Immature natural killer cell (primary cell): ENCODE measurements around the gene CACNA2D3. TPM values are rescaled to one million over a fixed set of nuclear protein-coding genes. Genes with fewer than 3 reads are reported as not detected.

ENCODE experiments used
- DNase-seq, 3 donors: peaks; one replicate each; pipeline ENCODE4 v3.0.0; 2022; ENCODE audit warnings: mixed read lengths in 1 of 3
- H3K27ac Mint-ChIP-seq, 6 donors: one replicate each; pipeline ENCODE4 v1.8.0; 2020; ENCODE audit warnings: mixed read lengths in 6 of 6, mild to moderate bottlenecking in 5 of 6, inconsistent platforms in 4 of 6, moderate library complexity in 3 of 6
- H3K27me3 Mint-ChIP-seq, 3 donors: one replicate each; pipeline ENCODE4 v1.8.0; 2020 to 2021; ENCODE audit warnings: low read depth in 3 of 3, mild to moderate bottlenecking in 3 of 3, mixed read lengths in 3 of 3, moderate library complexity in 3 of 3, inconsistent platforms in 1 of 3
- H3K36me3 Mint-ChIP-seq, 3 donors: one replicate each; pipeline ENCODE4 v1.8.0; 2020; ENCODE audit warnings: mixed read lengths in 3 of 3, inconsistent platforms in 2 of 3, mild to moderate bottlenecking in 2 of 3
- H3K4me1 Mint-ChIP-seq, 2 donors: one replicate each; pipeline ENCODE4 v1.8.0; 2020; ENCODE audit warnings: inconsistent platforms in 2 of 2, mild to moderate bottlenecking in 2 of 2, mixed read lengths in 2 of 2, moderate library complexity in 1 of 2
- H3K4me3 Mint-ChIP-seq, 5 donors: one replicate each; pipeline ENCODE4 v1.8.0; 2020; ENCODE audit warnings: mild to moderate bottlenecking in 5 of 5, mixed read lengths in 5 of 5, inconsistent platforms in 3 of 5, moderate library complexity in 3 of 5
- H3K9me3 Mint-ChIP-seq, 6 donors: one replicate each; pipeline ENCODE4 v1.8.0; 2020; ENCODE audit warnings: mild to moderate bottlenecking in 6 of 6, mixed read lengths in 6 of 6, inconsistent platforms in 4 of 6, moderate library complexity in 3 of 6
- polyA plus RNA-seq, 3 donors: library from polyadenylated mRNA; unstranded; fragments of 300-500 nt; fragmentation: Illumina TruSeq; gene quantifications; one replicate each; pipeline ENCODE4 v1.2.3, GENCODE V29; 2021

CACNA2D3 gene
- polyA plus RNA-seq, 3 donors from 2014 or later, result 0.39 to 4.6 (median 0.77) TPM

GRCh38 chr3:54905920-54906319 is 783.6 kb downstream of the CACNA2D3 start:
- H3K4me3 Mint-ChIP-seq, result no peak overlapping the region
- peaks cover 0 to 2% (median 2%) of the 10 kb centered on the region in 3 donors for H3K27me3 Mint-ChIP-seq

DNA sequence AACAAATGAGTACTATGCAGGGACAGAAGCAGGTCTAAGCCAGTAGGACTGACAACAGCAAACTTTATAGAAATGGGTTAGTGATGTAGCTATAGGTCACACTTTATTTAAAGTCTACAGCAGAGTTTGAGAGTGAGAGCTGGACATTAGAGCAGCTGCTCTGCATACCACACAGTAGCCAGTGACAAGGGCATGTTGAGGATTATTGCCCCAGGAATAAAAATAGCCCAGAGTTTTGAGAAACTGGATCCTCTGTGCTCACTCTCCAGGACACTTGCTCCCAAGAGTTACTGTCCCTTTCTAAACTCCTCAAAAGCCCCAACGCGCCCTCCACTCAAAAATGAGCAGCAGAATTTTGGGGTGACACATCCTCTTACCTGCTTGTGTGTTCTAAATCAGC is 784.4 kb downstream of the CACNA2D3 start:
- no peak for DNase-seq
- Mint-ChIP-seq H3K27ac (no peak overlapping the region), H3K4me1 (no peaks in the 10 kb centered on the region), H3K27me3 (peaks cover 0 to 2% (median 2%) of the 10 kb centered on the region in 3 donors), H3K9me3 (peaks cover 0 to 6% (median 3%) of the 10 kb centered on the region in 6 donors), H3K4me3 (no peak overlapping the region), H3K36me3 (no peaks in the 10 kb centered on the region)

More at GRCh38 chr3:54905920-54906319, 783.6 kb downstream of the CACNA2D3 start:
- H3K27ac Mint-ChIP-seq, result no peak overlapping the region
- H3K9me3 Mint-ChIP-seq, result peaks cover 0 to 6% (median 2%) of the 10 kb centered on the region in 6 donors
- H3K4me1 Mint-ChIP-seq, result no peaks in the 10 kb centered on the region
- no peaks in the 10 kb centered on the region for H3K36me3 Mint-ChIP-seq
- no peak for DNase-seq

DNA sequence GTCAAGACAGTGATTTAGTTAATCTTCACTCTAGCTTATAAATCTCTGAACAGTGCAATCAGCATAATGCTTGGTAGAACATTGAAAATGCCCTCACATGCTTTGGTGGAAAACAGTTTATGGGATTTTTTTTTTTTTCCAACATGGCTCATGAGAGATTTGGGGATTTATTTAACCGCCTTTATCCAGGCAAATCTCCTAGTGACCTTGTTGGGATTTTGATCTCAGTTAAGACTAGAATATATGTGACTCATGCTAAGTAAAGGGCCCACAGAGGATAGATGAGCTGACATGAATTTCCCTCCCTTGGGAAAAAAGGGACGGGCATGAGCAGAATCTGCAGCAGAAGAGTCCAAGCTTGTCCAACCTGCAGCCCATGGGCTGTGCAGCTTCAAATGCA is 786.8 kb downstream of the CACNA2D3 start:
- Mint-ChIP-seq H3K9me3 (peaks cover 0 to 8% (median 4%) of the 10 kb centered on the region in 6 donors), H3K27me3 (peaks cover 0 to 2% (median 2%) of the 10 kb centered on the region in 3 donors), H3K27ac (no peak overlapping the region), H3K4me1 (no peaks in the 10 kb centered on the region), H3K36me3 (peaks cover 0 to 5% (median 0%) of the 10 kb centered on the region in 3 donors), H3K4me3 (no peak overlapping the region)
- no peak for DNase-seq

GRCh38 chr3:54914180-54914579 is 791.8 kb downstream of the CACNA2D3 start:
- Mint-ChIP-seq H3K4me1 (no peaks in the 10 kb centered on the region), H3K27ac (no peak overlapping the region), H3K36me3 (peaks cover 0 to 7% (median 0%) of the 10 kb centered on the region in 3 donors), H3K27me3 (no peaks in the 10 kb centered on the region), H3K9me3 (peaks cover 0 to 9% (median 7%) of the 10 kb centered on the region in 6 donors), H3K4me3 (no peak overlapping the region)
- DNase-seq, result no peak

DNA sequence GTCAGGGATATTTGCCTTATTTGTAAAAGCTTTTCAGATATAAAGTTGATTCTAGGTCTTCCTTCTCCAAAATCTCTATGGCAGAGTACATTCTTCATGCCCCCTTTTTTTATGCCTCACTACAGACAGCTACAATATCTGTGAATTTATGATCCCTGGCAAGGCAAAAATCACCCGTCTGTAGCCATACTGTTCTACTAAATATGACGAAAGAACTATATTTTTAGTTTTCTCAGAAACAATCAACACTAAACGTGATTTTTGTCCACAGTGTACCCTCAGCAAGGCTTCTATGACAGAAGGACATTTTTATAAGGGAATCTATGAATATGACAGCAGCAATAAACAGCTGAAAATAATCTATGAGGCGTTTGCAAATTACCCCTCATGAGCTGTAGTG is 792.8 kb downstream of the CACNA2D3 start:
- Mint-ChIP-seq H3K4me1 (no peaks in the 10 kb centered on the region), H3K36me3 (peaks cover 0 to 7% (median 0%) of the 10 kb centered on the region in 3 donors), H3K27me3 (no peaks in the 10 kb centered on the region), H3K27ac (no peak overlapping the region), H3K4me3 (no peak overlapping the region), H3K9me3 (peaks cover 2 to 9% (median 7%) of the 10 kb centered on the region in 6 donors)
- DNase-seq, result no peak

- Mint-ChIP-seq H3K27me3 (no peaks in the 10 kb centered on the region), H3K9me3 (peaks cover 2 to 9% (median 7%) of the 10 kb centered on the region in 6 donors), H3K36me3 (peaks cover 0 to 7% (median 0%) of the 10 kb centered on the region in 3 donors), H3K4me3 (no peak overlapping the region), H3K4me1 (no peaks in the 10 kb centered on the region), H3K27ac (no peak overlapping the region)
- DNase-seq, result no peak
Measured at GRCh38 chr3:54915976-54916375, 793.6 kb downstream of the CACNA2D3 start.

DNA sequence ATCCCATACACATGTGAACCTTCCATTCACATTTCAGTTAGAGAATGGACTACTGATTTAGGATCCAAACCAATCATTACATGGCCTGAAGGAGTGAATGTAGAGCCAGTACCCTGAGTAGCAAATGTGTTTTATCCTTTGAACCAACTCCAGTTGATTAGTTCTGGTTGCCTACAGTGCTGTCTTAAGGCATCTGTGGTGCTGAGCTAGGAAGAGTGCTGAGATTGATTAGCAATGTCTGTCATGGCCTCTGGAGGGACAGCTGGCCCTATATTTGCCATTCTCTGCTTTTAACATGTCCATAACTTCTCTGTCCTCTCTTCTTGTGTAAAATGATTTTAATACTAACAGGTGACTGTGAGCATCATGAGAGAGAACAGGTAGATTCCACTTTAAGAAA is 794.4 kb downstream of the CACNA2D3 start:
- Mint-ChIP-seq H3K4me3 (no peak overlapping the region), H3K9me3 (peaks cover 2 to 9% (median 7%) of the 10 kb centered on the region in 6 donors), H3K27ac (no peak overlapping the region), H3K4me1 (no peaks in the 10 kb centered on the region), H3K27me3 (no peaks in the 10 kb centered on the region), H3K36me3 (peaks cover 0 to 7% (median 0%) of the 10 kb centered on the region in 3 donors)
- no peak for DNase-seq

DNA sequence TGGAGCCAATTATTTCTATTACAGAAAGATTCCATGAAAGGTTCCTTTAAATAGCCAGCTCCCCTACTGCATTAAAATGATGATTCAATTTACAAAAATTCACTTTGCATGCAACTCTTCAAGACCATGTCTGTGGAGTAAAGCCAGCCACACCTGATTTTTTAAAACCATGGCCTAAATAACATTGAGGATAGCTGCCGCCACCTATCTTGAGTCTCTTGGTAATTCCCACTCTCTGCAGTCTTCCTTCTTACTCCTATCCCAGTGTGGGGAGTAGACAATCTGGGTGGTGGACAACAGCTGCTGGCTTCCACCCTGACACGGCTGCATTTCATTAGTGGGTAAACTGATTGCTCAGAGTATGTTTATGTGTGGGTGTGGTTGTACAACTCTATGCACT is 794.8 kb downstream of the CACNA2D3 start:
- H3K27me3 Mint-ChIP-seq, result no peaks in the 10 kb centered on the region
- H3K36me3 Mint-ChIP-seq, result peaks cover 0 to 7% (median 0%) of the 10 kb centered on the region in 3 donors
- no peak overlapping the region for H3K27ac Mint-ChIP-seq
- DNase-seq, result no peak
- no peak overlapping the region for H3K4me3 Mint-ChIP-seq
- peaks cover 2 to 9% (median 7%) of the 10 kb centered on the region in 6 donors for H3K9me3 Mint-ChIP-seq
- no peaks in the 10 kb centered on the region for H3K4me1 Mint-ChIP-seq

DNA sequence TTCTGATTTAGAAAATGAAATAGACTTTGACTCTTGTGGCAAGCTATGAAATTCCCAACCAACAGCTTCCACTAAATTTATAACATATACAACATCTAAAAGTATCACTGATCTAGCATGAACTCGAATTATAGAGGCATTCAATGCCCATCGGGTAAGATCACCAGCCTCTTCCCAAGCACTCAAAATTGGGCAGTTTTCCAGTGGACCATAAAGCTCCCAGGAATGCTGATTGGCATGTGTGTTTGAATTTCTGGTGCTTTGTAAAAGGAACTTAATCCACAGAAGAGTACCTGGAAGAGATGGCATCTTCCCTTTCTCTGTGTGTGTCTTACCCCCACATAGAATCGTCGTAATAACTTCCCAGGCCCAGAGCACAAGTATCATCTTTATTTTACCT is 795.5 kb downstream of the CACNA2D3 start:
- no peak overlapping the region for H3K4me3 Mint-ChIP-seq
- peaks cover 2 to 9% (median 8%) of the 10 kb centered on the region in 6 donors for H3K9me3 Mint-ChIP-seq
- H3K27me3 Mint-ChIP-seq, result no peaks in the 10 kb centered on the region
- H3K27ac Mint-ChIP-seq, result no peak overlapping the region
- peaks cover 0 to 3% (median 0%) of the 10 kb centered on the region in 3 donors for H3K36me3 Mint-ChIP-seq
- no peaks in the 10 kb centered on the region for H3K4me1 Mint-ChIP-seq
- no peak for DNase-seq

DNA sequence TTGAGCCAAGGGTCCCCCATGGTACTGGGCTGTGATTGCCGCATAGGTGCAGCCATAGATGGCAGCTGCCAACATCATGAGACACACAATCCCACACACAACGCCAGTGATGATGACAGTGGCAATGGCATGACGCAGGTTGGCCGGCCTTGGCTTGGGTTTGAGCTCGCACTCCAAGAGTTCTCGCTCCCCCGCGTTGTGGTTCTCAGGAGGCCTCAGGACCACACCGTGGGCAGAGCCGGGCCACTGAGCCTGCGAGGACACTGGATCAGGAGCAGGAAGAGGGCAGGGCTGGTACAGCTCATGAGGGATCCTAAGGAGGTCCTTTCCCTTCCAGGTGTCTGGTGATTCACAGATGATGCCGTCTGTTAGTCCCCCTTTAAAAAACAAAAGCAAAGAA is 796.2 kb downstream of the CACNA2D3 start:
- peaks cover 2 to 9% (median 6%) of the 10 kb centered on the region in 6 donors for H3K9me3 Mint-ChIP-seq
- no peak overlapping the region for H3K4me3 Mint-ChIP-seq
- no peak for DNase-seq
- H3K36me3 Mint-ChIP-seq, result peaks cover 0 to 3% (median 0%) of the 10 kb centered on the region in 3 donors
- no peak overlapping the region for H3K27ac Mint-ChIP-seq
- no peaks in the 10 kb centered on the region for H3K27me3 Mint-ChIP-seq
- H3K4me1 Mint-ChIP-seq, result no peaks in the 10 kb centered on the region

- no peak for DNase-seq
- peaks cover 0 to 6% (median 0%) of the 10 kb centered on the region in 6 donors for H3K9me3 Mint-ChIP-seq
- H3K4me3 Mint-ChIP-seq, result no peak within 1 kb of the TSS
- H3K27ac Mint-ChIP-seq, result no peak within 1 kb of the TSS
- H3K36me3 Mint-ChIP-seq, result no peaks in the 10 kb centered on the region
- H3K4me1 Mint-ChIP-seq, result no peaks in the 10 kb centered on the region
- peaks cover 2% of the 10 kb centered on the region in 3 donors for H3K27me3 Mint-ChIP-seq
Measured at GRCh38 chr3:54928046-54928770, 805.9 kb downstream of the CACNA2D3 start, which contains the start of gene LRTM1. Gene LRTM1, minus strand, starts transcription at chr3:54928059. Its CDS starts 148 bp downstream, at chr3:54927911.

DNA sequence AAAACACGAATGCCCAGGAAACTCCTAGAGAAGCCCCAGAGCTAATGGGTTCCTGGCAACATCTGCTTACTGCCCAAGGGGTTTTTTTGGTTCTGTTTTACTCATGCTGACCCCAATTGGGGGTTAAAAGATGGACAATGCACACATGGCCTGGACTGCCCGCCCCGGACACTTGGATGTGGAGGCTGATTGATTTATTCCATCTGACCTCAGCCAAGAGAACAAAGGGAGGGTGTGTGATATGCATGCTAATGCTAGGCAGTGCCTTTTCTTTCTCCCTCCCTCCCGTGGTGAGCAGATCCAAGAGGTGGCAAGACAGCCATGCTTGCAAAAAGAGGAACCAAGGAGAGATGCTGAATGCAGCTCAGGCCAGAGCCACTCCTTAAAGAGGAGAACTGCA is 808.8 kb downstream of the CACNA2D3 start:
- Mint-ChIP-seq H3K27me3 (peaks cover 0 to 3% (median 2%) of the 10 kb centered on the region in 3 donors), H3K27ac (no peak overlapping the region), H3K4me1 (no peaks in the 10 kb centered on the region), H3K36me3 (no peaks in the 10 kb centered on the region), H3K4me3 (no peak overlapping the region), H3K9me3 (peaks cover 0 to 7% (median 0%) of the 10 kb centered on the region in 6 donors)
- DNase-seq, result no peak

DNA sequence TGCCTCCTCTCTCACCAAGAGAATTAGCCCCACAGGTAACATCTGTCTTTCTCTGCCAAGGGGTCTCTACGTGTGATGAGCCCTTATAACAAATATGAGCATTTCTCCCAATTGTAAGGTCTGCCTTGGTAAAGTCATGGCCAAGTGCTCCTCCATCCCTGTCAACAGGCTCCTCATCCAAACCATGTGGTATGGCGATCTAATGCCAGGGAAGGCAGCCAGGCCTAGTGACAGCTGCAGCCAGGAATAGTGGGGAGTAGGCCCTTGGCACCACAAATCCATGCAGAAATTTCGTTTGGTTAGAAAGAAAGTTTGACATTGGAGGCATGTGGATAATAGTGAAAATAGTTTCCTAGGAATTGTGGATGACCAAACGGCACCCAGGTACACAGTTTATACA is 810.3 kb downstream of the CACNA2D3 start:
- Mint-ChIP-seq H3K36me3 (no peaks in the 10 kb centered on the region), H3K27ac (no peak overlapping the region), H3K4me3 (no peak overlapping the region), H3K9me3 (peaks cover 0 to 7% (median 0%) of the 10 kb centered on the region in 6 donors), H3K27me3 (peaks cover 0 to 3% (median 3%) of the 10 kb centered on the region in 3 donors), H3K4me1 (no peaks in the 10 kb centered on the region)
- no peak for DNase-seq

DNA sequence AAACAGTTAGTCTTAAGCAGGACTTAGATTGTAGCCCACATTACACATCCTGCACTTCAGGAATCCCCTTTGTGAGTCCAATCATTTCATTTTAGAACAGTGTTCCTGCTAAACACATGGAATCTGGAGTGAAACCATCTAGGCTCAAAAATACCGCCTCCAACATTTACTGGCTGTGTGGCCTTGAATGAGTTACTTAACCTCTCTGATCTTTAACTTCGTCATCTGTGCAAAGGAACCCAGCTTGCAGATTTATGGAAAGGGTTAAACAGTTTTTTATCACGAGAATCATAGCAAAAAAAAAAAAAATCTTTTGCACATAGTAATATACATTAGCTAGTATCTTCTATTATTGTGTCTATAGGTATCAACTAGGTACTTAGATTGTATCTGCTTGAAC is 813.5 kb downstream of the CACNA2D3 start:
- DNase-seq, result no peak
- Mint-ChIP-seq H3K4me3 (no peak overlapping the region), H3K9me3 (peaks cover 0 to 7% (median 0%) of the 10 kb centered on the region in 6 donors), H3K27ac (no peak overlapping the region), H3K36me3 (no peaks in the 10 kb centered on the region), H3K4me1 (no peaks in the 10 kb centered on the region), H3K27me3 (peaks cover 0 to 5% (median 3%) of the 10 kb centered on the region in 3 donors)
